HUES64 (cell line): Measurements from ENCODE around the gene MTMR10.

ENCODE experiments used
- H3K27ac ChIP-seq: 2 replicates; pipeline ENCODE4 v1.7.0; 2013; ENCODE audit warnings: low read depth, low read length, inconsistent platforms
- H3K27me3 ChIP-seq: 2 replicates; pipeline ENCODE4 v1.6.1; 2013; ENCODE audit warnings: mild to moderate bottlenecking, low read length; ENCODE audit not compliant: insufficient read depth
- H3K36me3 ChIP-seq: 2 replicates; pipeline ENCODE4 v1.6.1; 2013; ENCODE audit warnings: mild to moderate bottlenecking, low read length; ENCODE audit not compliant: insufficient read depth
- H3K4me1 ChIP-seq: 2 replicates; pipeline ENCODE4 v1.6.1; 2013; ENCODE audit warnings: mild to moderate bottlenecking, low read length, moderate library complexity; ENCODE audit not compliant: insufficient read depth
- H3K4me3 ChIP-seq: 2 replicates; pipeline ENCODE4 v1.5.1; 2013; ENCODE audit warnings: mild to moderate bottlenecking, low read length, moderate library complexity
- H3K9ac ChIP-seq: 2 replicates; pipeline ENCODE4 v1.6.1; 2013; ENCODE audit warnings: mild to moderate bottlenecking, low read depth, low read length
- H3K9me3 ChIP-seq: 2 replicates; pipeline ENCODE4 v1.6.1; 2013; ENCODE audit warnings: low read depth, low read length; ENCODE audit not compliant: insufficient read depth
- WGBS: fragments of 150-250, 120-280 bp; methylation state at CpG from one replicate; pipeline ENCODE4 v1.1.7; 2013; ENCODE audit warnings: missing lambda C conversion rate; 5-methylcytosine and 5-hydroxymethylcytosine counted together

The MTMR10 gene

GRCh38 chr15:31012455-31012854, 21.0 kb upstream of the MTMR10 start:
- Histone ChIP-seq H3K27ac (no peak overlapping the region), H3K9me3 (peaks cover 11% of the 10 kb centered on the region), H3K4me1 (peaks cover 14% of the 10 kb centered on the region), H3K36me3 (no peaks in the 10 kb centered on the region), H3K27me3 (no peaks in the 10 kb centered on the region), H3K9ac (no peak overlapping the region), H3K4me3 (no peak overlapping the region)
- 100% methylated on average over 1 of the region's 2 CpGs for WGBS

GRCh38 chr15:31010036-31010435, 18.6 kb upstream of the MTMR10 start:
- H3K4me3 ChIP-seq: no peak overlapping the region
- no peak overlapping the region for H3K27ac ChIP-seq
- H3K36me3 ChIP-seq: no peaks in the 10 kb centered on the region
- 94% methylated on average over 1 of the region's 1 CpG for whole genome bisulfite sequencing
- H3K27me3 ChIP-seq: no peaks in the 10 kb centered on the region
- H3K4me1 ChIP-seq: peaks cover 12% of the 10 kb centered on the region
- H3K9ac ChIP-seq: no peak overlapping the region
- H3K9me3 ChIP-seq: peaks cover 11% of the 10 kb centered on the region

GRCh38 chr15:31005660-31006059, 14.2 kb upstream of the MTMR10 start:
- H3K27me3 ChIP-seq: no peaks in the 10 kb centered on the region
- WGBS: 83% methylated on average over 2 of the region's 2 CpGs
- H3K9me3 ChIP-seq: no peaks in the 10 kb centered on the region
- H3K4me1 ChIP-seq: peaks cover 7% of the 10 kb centered on the region
- no peak overlapping the region for H3K9ac ChIP-seq
- H3K4me3 ChIP-seq: no peak overlapping the region
- H3K36me3 ChIP-seq: no peaks in the 10 kb centered on the region
- H3K27ac ChIP-seq: no peak overlapping the region

- H3K9ac ChIP-seq: no peak overlapping the region
- H3K4me3 ChIP-seq: no peak overlapping the region
- 28% methylated on average over 5 of the region's 5 CpGs for WGBS
- H3K27ac ChIP-seq: no peak overlapping the region
- no peaks in the 10 kb centered on the region for H3K27me3 ChIP-seq
- H3K9me3 ChIP-seq: no peaks in the 10 kb centered on the region
- H3K4me1 ChIP-seq: peaks cover 7% of the 10 kb centered on the region
- no peaks in the 10 kb centered on the region for H3K36me3 ChIP-seq
Observed at GRCh38 chr15:31004220-31004733, 12.8 kb upstream of the MTMR10 start.

GRCh38 chr15:31001702-31002101, 10.3 kb upstream of the MTMR10 start:
- H3K9me3 ChIP-seq: no peaks in the 10 kb centered on the region
- no peak overlapping the region for H3K27ac ChIP-seq
- H3K27me3 ChIP-seq: no peaks in the 10 kb centered on the region
- H3K36me3 ChIP-seq: no peaks in the 10 kb centered on the region
- H3K9ac ChIP-seq: no peak overlapping the region
- peaks cover 7% of the 10 kb centered on the region for H3K4me1 ChIP-seq
- H3K4me3 ChIP-seq: no peak overlapping the region
- WGBS: 93% methylated on average over 3 of the region's 3 CpGs

GRCh38 chr15:30999729-31000128, 8.3 kb upstream of the MTMR10 start:
- no peak overlapping the region for H3K4me3 ChIP-seq

GRCh38 chr15:30997270-30997669, 5.8 kb upstream of the MTMR10 start:
- H3K4me3 ChIP-seq: no peak overlapping the region
- H3K27ac ChIP-seq: no peak overlapping the region
- no peaks in the 10 kb centered on the region for H3K9me3 ChIP-seq
- no peaks in the 10 kb centered on the region for H3K27me3 ChIP-seq
- no peaks in the 10 kb centered on the region for H3K4me1 ChIP-seq
- no peak overlapping the region for H3K9ac ChIP-seq
- H3K36me3 ChIP-seq: no peaks in the 10 kb centered on the region
- 100% methylated on average over 1 of the region's 1 CpG for WGBS

More at GRCh38 chr15:30999729-31000128, 8.3 kb upstream of the MTMR10 start:
- 92% methylated on average over 3 of the region's 3 CpGs for WGBS
- no peaks in the 10 kb centered on the region for H3K36me3 ChIP-seq
- H3K9me3 ChIP-seq: no peaks in the 10 kb centered on the region
- no peaks in the 10 kb centered on the region for H3K27me3 ChIP-seq
- H3K4me1 ChIP-seq: peaks cover 7% of the 10 kb centered on the region
- H3K9ac ChIP-seq: no peak overlapping the region
- H3K27ac ChIP-seq: no peak overlapping the region

GRCh38 chr15:30992249-30992864, 929 bp upstream of the MTMR10 start:
- Histone ChIP-seq H3K9me3 (no peaks in the 10 kb centered on the region), H3K4me1 (peaks cover 8% of the 10 kb centered on the region; the same call in 1 of the 2 replicates), H3K4me3 (peak overlapping the region; percentile 88), H3K27me3 (no peaks in the 10 kb centered on the region), H3K27ac (peak overlapping the region; percentile 88), H3K9ac (peak overlapping the region; percentile 83), H3K36me3 (no peaks in the 10 kb centered on the region)
- 56% methylated on average over 5 of the region's 7 CpGs for WGBS

GRCh38 chr15:30990446-30991254, 778 bp downstream of the MTMR10 start:
- Histone ChIP-seq H3K4me1 (peaks cover 8% of the 10 kb centered on the region; the same call in 1 of the 2 replicates), H3K9me3 (no peaks in the 10 kb centered on the region), H3K36me3 (peaks cover 14% of the 10 kb centered on the region), H3K27ac (peak overlapping the region; percentile 88; the same call in 1 of the 2 replicates), H3K27me3 (no peaks in the 10 kb centered on the region), H3K9ac (peak overlapping the region; percentile 83), H3K4me3 (peak overlapping the region; percentile 88)
- 8% methylated on average over 21 of the region's 24 CpGs for WGBS

GRCh38 chr15:30990036-30990435, 1.4 kb downstream of the MTMR10 start:
- no peak overlapping the region for H3K27ac ChIP-seq
- WGBS: 88% methylated on average over 2 of the region's 2 CpGs
- H3K27me3 ChIP-seq: no peaks in the 10 kb centered on the region
- no peak overlapping the region for H3K9ac ChIP-seq
- peaks cover 18% of the 10 kb centered on the region for H3K36me3 ChIP-seq
- H3K9me3 ChIP-seq: no peaks in the 10 kb centered on the region
- peak overlapping the region; percentile 88 for H3K4me3 ChIP-seq
- peaks cover 8% of the 10 kb centered on the region; the same call in 1 of the 2 replicates for H3K4me1 ChIP-seq

- WGBS: 93% methylated on average over 3 of the region's 3 CpGs
- Histone ChIP-seq H3K36me3 (peaks cover 23% of the 10 kb centered on the region), H3K9ac (no peak overlapping the region), H3K9me3 (no peaks in the 10 kb centered on the region), H3K27ac (no peak overlapping the region), H3K4me1 (peaks cover 3% of the 10 kb centered on the region; the same call in 1 of the 2 replicates), H3K4me3 (no peak overlapping the region), H3K27me3 (no peaks in the 10 kb centered on the region)
Observed at GRCh38 chr15:30985081-30985531, 6.3 kb downstream of the MTMR10 start.
